ENCODE results near the gene SPP2. TPM values are rescaled to one million over a fixed set of nuclear protein-coding genes. Genes with fewer than 3 reads are reported as not detected.

The SPP2 gene
- total RNA-seq, 4 donors from 2014 or later = not detected

DNA sequence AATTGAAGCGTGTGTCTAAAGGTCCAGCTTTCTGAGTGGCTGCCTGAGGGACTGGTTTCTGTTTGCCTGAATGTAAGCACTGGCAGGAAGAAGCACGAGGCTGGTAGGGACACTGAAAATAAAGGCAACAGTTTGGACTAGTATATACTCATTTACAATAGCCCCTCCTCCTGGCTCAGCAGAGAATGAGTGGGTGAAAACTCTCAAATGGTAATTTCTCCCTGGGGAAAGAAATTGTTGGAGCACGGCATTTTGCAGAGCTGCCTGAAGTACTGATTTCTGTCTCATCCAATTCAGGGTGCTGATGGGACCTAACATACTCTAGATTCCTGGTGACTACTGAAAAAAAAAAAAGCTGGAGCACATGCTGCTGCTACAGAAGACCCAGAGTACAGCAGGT is 17.3 kb upstream of the SPP2 start:
- H3K36me3 ChIP-seq = no peaks in the 10 kb centered on the region
- peaks cover 40% of the 10 kb centered on the region for H3K27me3 ChIP-seq
- 67 to 82% methylated on average over 2 to 3 of the region's 3 CpGs for WGBS, 2 donors (ENCODE audit: low coverage in 1 of 2)
- H3K9me3 ChIP-seq = peaks cover 0 to 45% (median 0%) of the 10 kb centered on the region in 3 donors
- H3K4me1 ChIP-seq = no peaks in the 10 kb centered on the region
- no peak for ATAC-seq
- H3K27ac ChIP-seq = no peak overlapping the region
- no peak for TF ChIP-seq POLR2AphosphoS5 (IDR thresholded peaks at IDR 0.05)
- no peak for TF ChIP-seq CTCF (IDR thresholded peaks at IDR 0.05)
- no peak for TF ChIP-seq POLR2A (IDR thresholded peaks at IDR 0.05)
- TF ChIP-seq EP300 (IDR thresholded peaks at IDR 0.05) = no peak
- no peak overlapping the region for H3K4me3 ChIP-seq

DNA sequence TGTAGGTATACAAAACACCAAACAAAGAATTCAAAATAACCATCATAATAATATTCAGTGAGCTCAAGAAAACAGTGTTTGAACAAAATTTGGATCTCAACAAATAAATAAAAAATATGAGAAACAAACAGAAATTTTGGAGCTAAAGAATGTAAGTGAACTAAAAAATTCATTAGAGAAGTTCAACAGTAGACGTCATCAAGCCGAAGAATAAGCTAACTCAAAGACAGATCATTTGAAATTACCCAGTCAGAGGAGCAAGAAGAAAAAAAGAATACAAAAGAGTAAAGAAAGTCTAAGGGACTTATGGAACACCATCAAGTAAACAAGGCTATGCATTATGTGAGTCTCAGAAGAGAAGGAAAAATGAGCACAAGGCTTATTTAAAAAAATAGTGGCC is 16.6 kb upstream of the SPP2 start:
- H3K9me3 ChIP-seq = peaks cover 0 to 45% (median 0%) of the 10 kb centered on the region in 3 donors
- WGBS, 2 donors (ENCODE audit: low coverage in 1 of 2) = 80 to 100% methylated on average over 1 to 2 of the region's 2 CpGs
- H3K27me3 ChIP-seq = peaks cover 35% of the 10 kb centered on the region
- no peak overlapping the region for H3K27ac ChIP-seq
- no peaks in the 10 kb centered on the region for H3K36me3 ChIP-seq
- TF ChIP-seq EP300 (IDR thresholded peaks at IDR 0.05) (no peak), POLR2A (IDR thresholded peaks at IDR 0.05) (no peak), CTCF (IDR thresholded peaks at IDR 0.05) (no peak), POLR2AphosphoS5 (IDR thresholded peaks at IDR 0.05) (no peak)
- H3K4me1 ChIP-seq = no peaks in the 10 kb centered on the region
- no peak overlapping the region for H3K4me3 ChIP-seq
- no peak for ATAC-seq

DNA sequence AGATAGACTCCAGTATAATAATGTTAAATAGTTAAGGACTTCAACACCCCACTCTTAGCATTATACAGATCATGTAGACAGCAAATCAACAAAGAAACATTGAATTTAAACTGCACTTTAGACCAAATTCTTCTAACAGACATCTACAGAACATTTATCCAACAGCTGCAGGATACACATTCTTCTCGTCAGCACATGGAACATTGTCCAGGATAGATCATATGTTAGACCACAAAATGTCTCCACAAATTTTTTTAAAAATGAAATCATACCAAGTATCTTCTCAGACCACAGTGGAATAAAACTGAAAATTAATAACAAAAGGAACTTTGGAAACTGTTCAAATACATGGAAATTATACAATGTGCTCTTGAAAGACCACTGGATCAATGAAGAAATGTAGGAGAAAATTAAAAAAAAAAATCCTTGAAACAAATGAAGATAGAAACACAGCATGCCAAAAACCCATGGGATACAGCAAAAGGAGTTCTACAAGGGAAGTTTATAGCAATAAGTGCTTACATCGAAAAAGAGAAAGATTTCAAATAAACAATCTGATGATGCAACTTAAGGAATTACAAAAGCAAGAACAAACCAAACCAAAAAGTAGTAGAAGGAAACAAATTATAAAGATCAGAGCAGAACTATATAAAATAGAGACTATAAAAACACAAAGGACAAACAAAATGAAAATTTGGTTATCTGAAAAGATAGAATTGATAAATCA is 12.3 kb upstream of the SPP2 start:
- no peaks in the 10 kb centered on the region for H3K4me1 ChIP-seq
- no peak overlapping the region for H3K4me3 ChIP-seq
- H3K27ac ChIP-seq = no peak overlapping the region
- H3K9me3 ChIP-seq = peaks cover 0 to 38% (median 0%) of the 10 kb centered on the region in 3 donors
- H3K36me3 ChIP-seq = no peaks in the 10 kb centered on the region
- no peak for ATAC-seq
- H3K27me3 ChIP-seq = peaks cover 15% of the 10 kb centered on the region
- WGBS, 2 donors (ENCODE audit: low coverage in 1 of 2) = 54 to 100% methylated on average over 1 to 2 of the region's 2 CpGs
- TF ChIP-seq EP300 (IDR thresholded peaks at IDR 0.05) (no peak), POLR2AphosphoS5 (IDR thresholded peaks at IDR 0.05) (no peak), CTCF (IDR thresholded peaks at IDR 0.05) (no peak), POLR2A (IDR thresholded peaks at IDR 0.05) (no peak)

DNA sequence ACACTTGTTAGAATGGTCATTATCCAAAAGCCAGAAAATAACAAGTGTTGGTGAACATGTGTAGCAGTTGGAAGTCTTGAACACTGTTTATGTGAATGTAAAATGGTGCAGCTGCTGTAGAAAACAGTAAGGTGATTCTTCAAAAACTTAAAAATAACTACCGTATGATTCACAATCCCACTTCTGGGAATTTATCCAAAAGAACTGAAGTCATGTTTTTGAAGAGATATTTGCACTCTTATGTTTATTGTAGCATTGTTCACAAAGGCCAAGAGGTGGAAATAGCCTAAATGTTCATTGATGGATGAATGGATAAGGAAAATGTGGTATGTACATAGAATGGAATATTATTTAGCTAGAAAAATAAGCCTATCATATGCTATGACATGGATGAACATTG is 6.3 kb upstream of the SPP2 start:
- H3K4me1 ChIP-seq = no peaks in the 10 kb centered on the region
- H3K27ac ChIP-seq = no peak overlapping the region
- no peaks in the 10 kb centered on the region for H3K9me3 ChIP-seq
- no peaks in the 10 kb centered on the region for H3K36me3 ChIP-seq
- 6 to 13% methylated on average over 1 of the region's 1 CpG for WGBS, 2 donors (ENCODE audit: low coverage in 1 of 2)
- no peak for ATAC-seq
- TF ChIP-seq POLR2AphosphoS5 (IDR thresholded peaks at IDR 0.05) (no peak), CTCF (IDR thresholded peaks at IDR 0.05) (no peak), EP300 (IDR thresholded peaks at IDR 0.05) (no peak), POLR2A (IDR thresholded peaks at IDR 0.05) (no peak)
- no peak overlapping the region for H3K4me3 ChIP-seq
- no peaks in the 10 kb centered on the region for H3K27me3 ChIP-seq

- Histone ChIP-seq H3K27me3 (no peaks in the 10 kb centered on the region), H3K4me3 (no peak overlapping the region), H3K27ac (no peak overlapping the region), H3K36me3 (no peaks in the 10 kb centered on the region), H3K4me1 (no peaks in the 10 kb centered on the region), H3K9me3 (no peaks in the 10 kb centered on the region)
- no peak for TF ChIP-seq POLR2A (IDR thresholded peaks at IDR 0.05)
- no peak for TF ChIP-seq CTCF (IDR thresholded peaks at IDR 0.05)
- no peak for TF ChIP-seq EP300 (IDR thresholded peaks at IDR 0.05)
- TF ChIP-seq POLR2AphosphoS5 (IDR thresholded peaks at IDR 0.05) = no peak
- 78 to 79% methylated on average over 3 of the region's 3 CpGs for WGBS, 2 donors (ENCODE audit: low coverage in 1 of 2)
- no peak for ATAC-seq
Measured at GRCh38 chr2:234046521-234046920, 4.0 kb upstream of the SPP2 start.
